ENCODE results near the gene SHB. TPM values are rescaled to one million over a fixed set of nuclear protein-coding genes. Genes with fewer than 3 reads are reported as not detected.

Gene SHB
- total and polyA plus RNA-seq, 2 of the 8 experiments (the other 6 are each of a cell fraction or from before 2014, with no cell fraction given) = 4.1 to 12.6 TPM

GRCh38 chr9:38096238-38096805 is 27.3 kb upstream of the SHB start (continued):
- no peak for TF ChIP-seq CHD7 (IDR thresholded peaks at IDR 0.05; ENCODE audit: insufficient replicate concordance, low read length)
- TF ChIP-seq E2F6 (IDR thresholded peaks at IDR 0.05) = no peak
- no peak for TF ChIP-seq CTCF (IDR thresholded peaks at IDR 0.05; ENCODE audit: control extremely low read depth in 1 of 3, insufficient read depth in 1 of 3, low read depth in 1 of 3, low read length in 3 of 3)
- TF ChIP-seq CREB1 (IDR thresholded peaks at IDR 0.05) = no peak
